ENCODE data around the gene NRSN2. TPM values are rescaled to one million over a fixed set of nuclear protein-coding genes. Genes with fewer than 3 reads are reported as not detected.
"Not testable (repeated sequence)": the region's sequence is repeated elsewhere in the genome, so short reads cannot be mapped to it uniquely, and the experiment has no call there.

NRSN2 gene
- total RNA-seq, 3 donors from 2014 or later = 9.4 to 22.3 (median 21.8) TPM

GRCh38 chr20:368915-369314 lies 22.0 kb downstream of the NRSN2 start:
- TF ChIP-seq POLR2AphosphoS5 (IDR thresholded peaks at IDR 0.05) (no peak), CTCF (IDR thresholded peaks at IDR 0.05) (no peak), POLR2A (IDR thresholded peaks at IDR 0.05) (no peak)
- no peaks in the 10 kb centered on the region for H3K36me3 ChIP-seq
- no peak for DNase-seq (ENCODE audit: low spot score in 2 of 2)
- H3K27me3 ChIP-seq = no peaks in the 10 kb centered on the region
- H3K27ac ChIP-seq = peak overlapping the region; percentile 0 to 51
- intact Hi-C loops (cut with DNase I; ENCODE audit: low total_unique reads) = no loop called here
- no peaks in the 10 kb centered on the region for H3K9me3 ChIP-seq
- H3K4me1 ChIP-seq = peaks cover 4 to 8% of the 10 kb centered on the region in 2 donors
- no peak overlapping the region for H3K4me3 ChIP-seq

- no peaks in the 10 kb centered on the region for H3K9me3 ChIP-seq
- H3K4me3 ChIP-seq = no peak overlapping the region
- peak overlapping the region; percentile 56 to 61 for H3K27ac ChIP-seq
- TF ChIP-seq CTCF (IDR thresholded peaks at IDR 0.05) (no peak), POLR2AphosphoS5 (IDR thresholded peaks at IDR 0.05) (no peak), POLR2A (IDR thresholded peaks at IDR 0.05) (no peak)
- H3K36me3 ChIP-seq = no peaks in the 10 kb centered on the region
- no peak for DNase-seq (ENCODE audit: low spot score in 2 of 2)
- intact Hi-C loops (cut with DNase I; ENCODE audit: low total_unique reads) = no loop called here
- H3K4me1 ChIP-seq = peaks cover under 1 to 8% of the 10 kb centered on the region in 2 donors
- H3K27me3 ChIP-seq = no peaks in the 10 kb centered on the region
Observed at GRCh38 chr20:370151-370600, 23.3 kb downstream of the NRSN2 start.

GRCh38 chr20:370977-371754 lies 24.3 kb downstream of the NRSN2 start:
- H3K27ac ChIP-seq = peak overlapping the region; percentile 78 to 83
- intact Hi-C loops (cut with DNase I; ENCODE audit: low total_unique reads) = no loop called here
- no peaks in the 10 kb centered on the region for H3K36me3 ChIP-seq
- no peak for TF ChIP-seq CTCF (IDR thresholded peaks at IDR 0.05)
- no peak for TF ChIP-seq POLR2A (IDR thresholded peaks at IDR 0.05)
- no peak for TF ChIP-seq POLR2AphosphoS5 (IDR thresholded peaks at IDR 0.05)
- H3K27me3 ChIP-seq = no peaks in the 10 kb centered on the region
- peak overlapping the region in 1 of 3 donors; percentile 12 for H3K4me3 ChIP-seq
- H3K9me3 ChIP-seq = no peaks in the 10 kb centered on the region
- no peak for DNase-seq (ENCODE audit: low spot score in 2 of 2)
- H3K4me1 ChIP-seq = peaks cover 0 to 8% of the 10 kb centered on the region in 2 donors

- TF ChIP-seq CTCF (IDR thresholded peaks at IDR 0.05) (no peak), POLR2AphosphoS5 (IDR thresholded peaks at IDR 0.05) (no peak), POLR2A (IDR thresholded peaks at IDR 0.05) (no peak)
- peaks cover 0 to 8% of the 10 kb centered on the region in 2 donors for H3K4me1 ChIP-seq
- no peaks in the 10 kb centered on the region for H3K27me3 ChIP-seq
- H3K27ac ChIP-seq = peak overlapping the region; percentile 78 to 83
- no peaks in the 10 kb centered on the region for H3K36me3 ChIP-seq
- peak overlapping the region in 1 of 3 donors; percentile 12 for H3K4me3 ChIP-seq
- H3K9me3 ChIP-seq = no peaks in the 10 kb centered on the region
- peak in 1 of 2 donors; percentile 71 for DNase-seq (ENCODE audit: low spot score in 2 of 2)
- intact Hi-C loops (cut with DNase I; ENCODE audit: low total_unique reads) = no loop called here
Observed at GRCh38 chr20:371755-372542, 25.0 kb downstream of the NRSN2 start.

- H3K4me3 ChIP-seq; H3K4me1 ChIP-seq; H3K36me3 ChIP-seq; H3K9me3 ChIP-seq; intact Hi-C loops (cut with DNase I; ENCODE audit: low total_unique reads); DNase-seq (ENCODE audit: low spot score in 2 of 2); H3K27me3 ChIP-seq: not testable (repeated sequence)
- peak overlapping the region; percentile 78 to 83 for H3K27ac ChIP-seq
Observed at GRCh38 chr20:372543-373082, 25.7 kb downstream of the NRSN2 start.
